HepG2 (cell line): ENCODE data around the gene RPS25. TPM values are rescaled to one million over a fixed set of nuclear protein-coding genes. Genes with fewer than 3 reads are reported as not detected.

Experiments
- CBX1 ChIP-seq: IDR thresholded peaks from one replicate; pipeline ENCODE4 v1.6.1; 2016; ENCODE audit warnings: antibody characterized with exemption, low read depth
- CCAR2 ChIP-seq: fragments of 200-400 bp; formaldehyde crosslinking; optimal IDR thresholded peaks from 2 replicates; pipeline ENCODE3; 2018; ENCODE audit warnings: low read depth, mild to moderate bottlenecking, low read length, moderate library complexity
- CSRNP2 ChIP-seq: sonication (generic); formaldehyde crosslinking; conservative IDR thresholded peaks from 2 replicates; pipeline ENCODE4 v1.8.0; 2022; ENCODE audit warnings: low read depth, missing genetic modification reagents
- EED ChIP-seq: sonication (generic); formaldehyde crosslinking; IDR thresholded peaks from 2 replicates; pipeline ENCODE4 v1.5.0; 2020; ENCODE audit warnings: mild to moderate bottlenecking, missing genetic modification reagents
- HNRNPH1 ChIP-seq: fragments of 200-400 bp; formaldehyde crosslinking; optimal IDR thresholded peaks from 2 replicates; pipeline ENCODE3; 2017; ENCODE audit warnings: mild to moderate bottlenecking, low read depth, low read length
- KLF6 ChIP-seq: IDR thresholded peaks from 2 replicates; pipeline ENCODE4 v1.8.0; 2016; ENCODE audit warnings: missing biosample characterization, missing genetic modification reagents
- MEIS1 ChIP-seq: sonication (generic); formaldehyde crosslinking; IDR thresholded peaks from 2 replicates; pipeline ENCODE4 v1.9.0; 2021; ENCODE audit warnings: mild to moderate bottlenecking, missing genetic modification reagents, moderate library complexity, borderline replicate concordance
- NCOA2 ChIP-seq: sonication (generic); formaldehyde crosslinking; IDR thresholded peaks from 2 replicates; pipeline ENCODE4 v1.8.0; 2022; ENCODE audit warnings: inconsistent platforms
- POGZ ChIP-seq: sonication (generic); formaldehyde crosslinking; IDR thresholded peaks from 2 replicates; pipeline ENCODE4 v1.4.0; 2020; ENCODE audit warnings: mild to moderate bottlenecking, missing genetic modification reagents
- SATB2 ChIP-seq: sonication (generic); formaldehyde crosslinking; IDR thresholded peaks from 2 replicates; pipeline ENCODE4 v1.5.0; 2020; ENCODE audit warnings: missing genetic modification reagents
- TBL1XR1 ChIP-seq: fragments of 150-350 bp; IDR thresholded peaks from 2 replicates; pipeline ENCODE4 v1.6.1; 2014; ENCODE audit warnings: borderline replicate concordance, low read length; ENCODE audit not compliant: partially characterized antibody
- TFAP4 ChIP-seq: sonication (generic); IDR thresholded peaks from 2 replicates; pipeline ENCODE4 v1.6.1; 2016; ENCODE audit warnings: low read depth, borderline replicate concordance
- TGIF2 ChIP-seq: IDR thresholded peaks from 2 replicates; pipeline ENCODE4 v1.6.1; 2016; ENCODE audit warnings: control low read depth, missing compliant biosample characterization
- ZBTB37 ChIP-seq: sonication (generic); formaldehyde crosslinking; IDR thresholded peaks from 2 replicates; pipeline ENCODE4 v1.4.0; 2020; ENCODE audit warnings: mild to moderate bottlenecking, missing genetic modification reagents
- ZBTB7A ChIP-seq: sonication (generic); formaldehyde crosslinking; IDR thresholded peaks from 2 replicates; pipeline ENCODE4 v1.8.0; 2022; ENCODE audit warnings: mild to moderate bottlenecking, missing genetic modification reagents
- ZMYM4 ChIP-seq: sonication (generic); formaldehyde crosslinking; IDR thresholded peaks from 2 replicates; pipeline ENCODE4 v1.8.1; 2023; ENCODE audit warnings: mild to moderate bottlenecking, missing genetic modification reagents
- ZNF510 ChIP-seq: sonication (generic); formaldehyde crosslinking; IDR thresholded peaks from 2 replicates; pipeline ENCODE4 v1.4.0; 2020; ENCODE audit warnings: low read depth, mild to moderate bottlenecking, missing genetic modification reagents
- ZNF766 ChIP-seq: sonication (generic); formaldehyde crosslinking; IDR thresholded peaks from 2 replicates; pipeline ENCODE4 v1.5.0; 2020; ENCODE audit warnings: missing genetic modification reagents, borderline replicate concordance
- ZNF790 ChIP-seq: sonication (generic); formaldehyde crosslinking; IDR thresholded peaks from 2 replicates; pipeline ENCODE4 v1.8.0; 2022; ENCODE audit warnings: missing genetic modification reagents, mild to moderate bottlenecking, borderline replicate concordance
- polyA plus RNA-seq, 8 experiments: library from polyadenylated mRNA; depleted of rRNA in 3 of 8; stranded (reverse) in 7 of 8; unstranded in 1 of 8; fragments of >200 nt; fragmentation: Illumina TruSeq in 4 of 8; extraction: Trizol in 4 of 8; gene quantifications; 2 replicates each; pipeline versions ENCODE4 v1.2.1 to v1.2.3, GENCODE V29; 2011 to 2016; ENCODE audit warnings: low read depth in 4 of 8, missing spikeins in 1 of 8, mixed read lengths in 1 of 8; ENCODE audit not compliant: insufficient read depth in 1 of 8
- total RNA-seq, 5 experiments: library from RNA; depleted of rRNA; stranded (reverse); fragments of >200 nt; fragmentation: Illumina TruSeq; extraction: Trizol; gene quantifications; 2 replicates each; pipeline ENCODE4 v1.2.3, GENCODE V29; 2016; ENCODE audit warnings: low read depth in 1 of 5
- TF ChIP-seq, protein P1 (sequence below): sonication (generic); formaldehyde crosslinking; IDR thresholded peaks from 2 replicates; pipeline ENCODE4 v1.5.0; 2020; ENCODE audit warnings: missing genetic modification reagents
- TF ChIP-seq, protein P2 (sequence below): sonication (generic); formaldehyde crosslinking; IDR thresholded peaks from 2 replicates; pipeline ENCODE4 v1.5.0; 2020; ENCODE audit warnings: missing genetic modification reagents
- TF ChIP-seq, protein P3 (sequence below): sonication (generic); formaldehyde crosslinking; IDR thresholded peaks from 2 replicates; pipeline ENCODE4 v1.9.0; 2022; ENCODE audit warnings: missing genetic modification reagents, mild to moderate bottlenecking, borderline replicate concordance

Gene RPS25
- total and polyA plus RNA-seq, 2 of the 13 experiments (the other 11 are each of a cell fraction or from before 2014, with no cell fraction given): 839 to 1,415 TPM

- TF ChIP-seq NCOA2 (peak; percentile 33; the same call in 1 of the 2 replicates), EED (CRISPR knock-in tag) (peak; percentile 86), CCAR2 (no peak), SATB2 (CRISPR knock-in tag) (0 out of 2 replicates have a peak, but pooled peaks have one; percentile 58), ZNF790 (no peak), ZNF510 (CRISPR knock-in tag) (peak; percentile 57; the same call in 1 of the 2 replicates), ZBTB7A (CRISPR knock-in tag) (no peak), ZBTB37 (CRISPR knock-in tag) (peak; percentile 63; the same call in 1 of the 2 replicates), ZMYM4 (CRISPR knock-in tag) (peak; percentile 65), CSRNP2 (no peak), MEIS1 (CRISPR knock-in tag) (no peak), ZNF766 (no peak), TFAP4 (peak; percentile 45; the same call in 1 of the 2 replicates), KLF6 (CRISPR knock-in tag) (no peak), POGZ (peak; percentile 8), CBX1 (peak; percentile 59), HNRNPH1 (no peak), TBL1XR1 (no peak), TGIF2 (CRISPR knock-in tag) (no peak)
- TF ChIP-seq, protein P1, sequence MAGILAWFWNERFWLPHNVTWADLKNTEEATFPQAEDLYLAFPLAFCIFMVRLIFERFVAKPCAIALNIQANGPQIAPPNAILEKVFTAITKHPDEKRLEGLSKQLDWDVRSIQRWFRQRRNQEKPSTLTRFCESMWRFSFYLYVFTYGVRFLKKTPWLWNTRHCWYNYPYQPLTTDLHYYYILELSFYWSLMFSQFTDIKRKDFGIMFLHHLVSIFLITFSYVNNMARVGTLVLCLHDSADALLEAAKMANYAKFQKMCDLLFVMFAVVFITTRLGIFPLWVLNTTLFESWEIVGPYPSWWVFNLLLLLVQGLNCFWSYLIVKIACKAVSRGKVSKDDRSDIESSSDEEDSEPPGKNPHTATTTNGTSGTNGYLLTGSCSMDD (CRISPR knock-in tag): no peak
- TF ChIP-seq, protein P2, sequence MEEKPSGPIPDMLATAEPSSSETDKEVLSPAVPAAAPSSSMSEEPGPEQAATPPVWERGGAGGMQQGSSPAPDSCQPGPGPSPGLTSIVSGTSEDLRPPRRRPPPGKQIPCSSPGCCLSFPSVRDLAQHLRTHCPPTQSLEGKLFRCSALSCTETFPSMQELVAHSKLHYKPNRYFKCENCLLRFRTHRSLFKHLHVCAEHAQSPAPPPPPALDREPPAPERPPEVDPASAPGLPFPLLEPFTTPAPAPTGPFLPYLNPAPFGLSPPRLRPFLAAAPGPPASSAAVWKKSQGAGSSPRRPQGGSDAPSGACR: no peak
- TF ChIP-seq, protein P3, sequence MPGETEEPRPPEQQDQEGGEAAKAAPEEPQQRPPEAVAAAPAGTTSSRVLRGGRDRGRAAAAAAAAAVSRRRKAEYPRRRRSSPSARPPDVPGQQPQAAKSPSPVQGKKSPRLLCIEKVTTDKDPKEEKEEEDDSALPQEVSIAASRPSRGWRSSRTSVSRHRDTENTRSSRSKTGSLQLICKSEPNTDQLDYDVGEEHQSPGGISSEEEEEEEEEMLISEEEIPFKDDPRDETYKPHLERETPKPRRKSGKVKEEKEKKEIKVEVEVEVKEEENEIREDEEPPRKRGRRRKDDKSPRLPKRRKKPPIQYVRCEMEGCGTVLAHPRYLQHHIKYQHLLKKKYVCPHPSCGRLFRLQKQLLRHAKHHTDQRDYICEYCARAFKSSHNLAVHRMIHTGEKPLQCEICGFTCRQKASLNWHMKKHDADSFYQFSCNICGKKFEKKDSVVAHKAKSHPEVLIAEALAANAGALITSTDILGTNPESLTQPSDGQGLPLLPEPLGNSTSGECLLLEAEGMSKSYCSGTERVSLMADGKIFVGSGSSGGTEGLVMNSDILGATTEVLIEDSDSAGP: peak; percentile 90; the same call in 1 of the 2 replicates
These were observed at the start of gene RPS25, which contains the start of gene TRAPPC4 (continued) for GRCh38 chr11:119018074-119018938.
